DND-41 (cell line): ENCODE data around the gene LSM3.

Source experiments
- CTCF ChIP-seq: IDR thresholded peaks from 2 replicates; pipeline ENCODE4 v1.5.1; 2012; ENCODE audit warnings: borderline replicate concordance, low read length, moderate library complexity, mild to moderate bottlenecking; ENCODE audit not compliant: poor library complexity, severe bottlenecking; ENCODE audit errors: extremely low read depth
- EZH2 ChIP-seq: IDR thresholded peaks from 3 replicates; pipeline ENCODE4 v1.6.1; 2012; ENCODE audit warnings: borderline replicate concordance, low read depth, mild to moderate bottlenecking, moderate library complexity, low read length, inconsistent platforms; ENCODE audit not compliant: severe bottlenecking

GRCh38 chr3:14161282-14161681 lies 17.3 kb upstream of the LSM3 start:
- TF ChIP-seq CTCF (no peak), EZH2 (no peak)
